HG03432 (cell line): Measurements from ENCODE around the gene USP21.

Experiments
- ATAC-seq: cut with Tn5 transposase; IDR thresholded peaks from one replicate; pipeline ENCODE4 v1.9.1; 2021; ENCODE audit warnings: mild to moderate bottlenecking, moderate library complexity; ENCODE audit not compliant: unreplicated experiment

Gene USP21

DNA sequence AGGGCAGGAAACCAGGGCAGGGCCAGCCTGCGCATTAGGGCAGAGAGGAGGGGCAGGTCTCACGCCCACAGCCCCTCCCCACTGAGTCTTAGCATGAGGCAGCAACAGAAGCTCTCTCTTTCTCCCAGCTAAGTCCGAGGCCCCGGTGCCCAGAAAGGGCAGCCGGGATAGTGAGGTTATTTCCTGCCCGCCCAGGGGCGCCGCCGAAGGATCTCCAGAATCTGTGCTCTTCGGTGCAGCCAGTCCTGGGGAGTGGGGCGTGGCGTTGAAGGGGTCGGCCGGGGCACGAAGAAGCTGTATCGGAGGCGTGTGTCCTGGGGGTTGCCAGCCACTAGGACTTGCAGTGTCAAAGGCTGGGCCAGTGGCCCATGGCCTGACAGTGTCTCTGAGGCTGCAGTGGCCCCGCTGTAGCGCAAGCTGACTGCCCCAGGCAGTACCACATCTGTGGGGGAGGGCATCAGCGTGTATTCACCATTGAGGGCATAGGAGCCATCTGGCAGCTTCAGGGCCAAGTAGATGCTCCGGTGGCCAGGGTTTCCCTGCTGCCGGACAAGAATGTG is 31.7 kb downstream of the USP21 start:
- ATAC-seq: no peak

DNA sequence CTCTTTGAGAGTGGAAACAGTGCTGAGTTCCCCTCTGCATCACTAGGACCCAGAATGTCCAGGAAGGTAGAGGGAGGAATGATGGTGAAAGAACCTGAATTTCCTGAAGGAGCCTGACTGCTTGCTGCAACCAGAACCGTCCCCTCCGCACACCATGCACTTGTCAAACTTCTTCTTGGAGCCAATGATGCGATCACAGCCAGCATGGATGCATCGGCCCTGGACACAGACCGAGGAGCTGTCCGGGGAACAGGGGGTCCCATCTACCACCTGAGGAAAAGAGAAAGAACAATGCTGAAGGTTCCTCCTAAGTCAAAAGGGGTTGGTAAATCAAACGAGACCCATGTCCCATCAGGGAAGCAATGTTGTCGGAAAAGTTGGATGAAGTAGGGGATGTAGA is 32.7 kb downstream of the USP21 start:
- no peak for ATAC-seq

DNA sequence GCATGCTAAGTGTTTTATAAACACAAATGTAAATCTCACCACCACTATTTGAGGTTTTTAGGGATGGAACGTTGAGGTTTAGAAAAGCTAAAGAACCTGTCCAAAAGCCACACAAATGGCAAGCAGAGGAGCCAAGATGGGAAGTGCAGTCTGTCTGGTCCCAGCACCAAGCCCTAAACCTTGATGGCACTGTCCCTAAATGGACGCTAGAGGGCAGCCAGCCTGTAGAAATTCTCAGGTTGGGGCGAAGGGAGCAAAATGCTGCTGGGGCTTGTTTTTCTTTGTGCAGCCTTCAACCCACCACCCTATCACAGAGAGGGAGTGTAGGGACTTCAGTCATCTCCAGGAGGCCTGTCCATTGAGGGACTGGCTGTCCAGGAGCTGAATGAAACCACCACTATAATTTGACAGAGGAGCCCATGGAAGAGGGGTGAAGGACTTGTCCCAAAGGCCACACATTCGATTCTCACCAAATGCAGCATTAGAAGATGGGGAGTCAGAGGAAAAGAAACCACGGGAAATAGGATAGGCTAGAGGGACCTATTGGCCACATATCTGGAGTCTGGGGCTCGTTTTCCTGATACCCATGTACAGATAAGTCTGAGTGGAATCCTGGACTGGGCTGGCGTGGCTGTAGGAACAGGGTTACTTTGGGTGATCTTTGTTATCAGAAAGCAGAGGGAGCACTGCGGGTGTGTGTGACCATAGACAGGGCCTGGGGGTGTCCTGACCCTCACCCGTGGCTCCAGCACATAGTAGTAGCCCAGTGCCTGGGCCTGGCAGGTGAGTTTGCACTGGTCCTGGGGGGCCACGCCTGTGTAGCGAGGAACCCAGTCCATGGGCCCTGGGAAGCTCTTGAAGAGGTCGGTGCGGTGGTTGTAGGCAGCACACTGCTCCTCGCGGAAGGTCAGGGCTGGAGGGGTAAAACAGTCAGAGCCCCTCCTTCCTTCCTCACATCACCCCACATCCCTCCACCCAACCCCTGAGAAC is 33.5 kb downstream of the USP21 start:
- peak; percentile 68 for ATAC-seq

DNA sequence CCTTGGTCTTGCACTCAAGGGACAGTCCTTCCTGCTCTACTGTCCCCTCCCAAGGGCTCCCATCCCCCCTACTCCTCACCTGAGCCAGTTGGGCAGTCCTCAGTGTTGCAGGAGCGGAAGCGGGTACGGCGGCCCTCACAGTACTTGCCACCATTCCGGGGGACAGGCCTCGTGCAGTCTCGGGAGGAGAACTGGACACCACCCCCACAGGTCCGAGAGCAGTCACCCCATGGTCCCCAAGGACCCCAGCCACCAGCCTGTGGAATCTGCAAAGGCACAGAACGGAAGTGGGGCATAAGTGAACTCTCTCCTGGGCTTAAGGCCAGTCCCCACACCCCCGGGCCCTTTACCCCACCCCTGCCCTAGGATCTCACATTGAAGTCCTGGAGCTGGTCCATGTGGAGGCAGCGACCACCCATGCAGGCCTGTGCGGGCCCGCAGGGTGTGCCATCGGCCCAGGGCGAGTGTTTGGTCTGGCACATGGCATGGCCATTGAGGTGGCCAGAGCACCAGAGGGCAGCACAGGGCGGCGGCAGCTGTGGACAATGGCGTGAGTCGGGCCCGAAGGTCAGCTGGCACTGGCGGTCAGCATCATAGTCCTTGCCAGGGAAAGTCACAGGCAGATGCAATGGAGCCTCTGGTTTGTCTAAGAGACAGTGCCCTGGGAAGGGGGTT is 34.4 kb downstream of the USP21 start:
- ATAC-seq: no peak

GRCh38 chr1:161195171-161195570 is 35.9 kb downstream of the USP21 start:
- ATAC-seq: peak; percentile 61

DNA sequence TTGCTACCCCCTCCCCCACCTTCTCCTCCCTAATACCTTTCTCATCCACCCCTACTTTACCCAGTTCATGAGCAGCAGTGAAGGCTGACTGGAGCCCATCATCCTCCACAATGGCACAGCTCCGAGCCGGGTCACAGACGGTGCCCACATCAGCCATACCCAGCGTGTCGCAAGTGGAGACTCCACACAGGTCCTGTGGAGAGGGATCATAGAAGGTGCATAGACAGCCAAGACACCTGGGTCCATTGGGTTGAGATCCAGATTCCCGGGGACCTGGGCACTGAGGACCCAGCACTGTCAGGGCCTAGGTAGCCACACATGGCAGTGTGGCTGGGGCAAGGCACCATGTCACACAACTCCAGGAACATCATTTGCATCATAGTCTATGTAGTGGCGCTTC is 36.8 kb downstream of the USP21 start:
- ATAC-seq: no peak

GRCh38 chr1:161196521-161197451 is 37.5 kb downstream of the USP21 start:
- no peak for ATAC-seq

- ATAC-seq: no peak
Observed at GRCh38 chr1:161197560-161198193, 38.4 kb downstream of the USP21 start.

- no peak for ATAC-seq
Observed at GRCh38 chr1:161198194-161198896, 39.0 kb downstream of the USP21 start.

DNA sequence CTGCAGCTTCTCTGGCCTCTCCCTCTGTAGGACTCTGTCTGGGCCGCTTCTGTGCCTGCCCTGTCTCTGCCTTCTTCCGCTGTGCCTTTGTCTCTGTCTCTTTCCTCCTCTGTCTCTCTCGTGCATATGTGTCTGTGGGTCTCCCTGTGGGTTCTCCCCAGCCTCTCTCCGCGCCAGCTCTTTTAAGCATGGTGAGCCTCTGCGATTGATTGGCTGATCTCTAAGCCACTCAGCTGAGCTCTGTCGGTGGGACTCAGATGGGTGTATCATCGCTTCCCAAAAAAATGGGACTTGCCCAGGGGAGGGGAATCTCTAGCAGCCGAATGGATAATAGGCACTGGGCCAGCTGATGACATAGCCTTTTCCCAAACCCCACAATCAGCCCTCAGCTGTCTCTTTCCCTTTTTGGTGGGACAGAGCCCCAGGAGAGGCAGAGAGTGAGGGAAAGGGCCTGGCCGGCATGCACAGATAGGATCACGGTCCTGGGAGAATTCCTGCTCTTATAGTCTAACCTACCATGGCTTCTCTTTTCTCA is 39.7 kb downstream of the USP21 start, which contains the start of gene ADAMTS4:
Gene ADAMTS4 (minus strand): TSS at position 158 of the 535 bp plus-strand sequence. CDS start 427 bp downstream, outside the sequence.
- ATAC-seq: no peak

GRCh38 chr1:161199506-161200139 is 40.3 kb downstream of the USP21 start:
- ATAC-seq: no peak

DNA sequence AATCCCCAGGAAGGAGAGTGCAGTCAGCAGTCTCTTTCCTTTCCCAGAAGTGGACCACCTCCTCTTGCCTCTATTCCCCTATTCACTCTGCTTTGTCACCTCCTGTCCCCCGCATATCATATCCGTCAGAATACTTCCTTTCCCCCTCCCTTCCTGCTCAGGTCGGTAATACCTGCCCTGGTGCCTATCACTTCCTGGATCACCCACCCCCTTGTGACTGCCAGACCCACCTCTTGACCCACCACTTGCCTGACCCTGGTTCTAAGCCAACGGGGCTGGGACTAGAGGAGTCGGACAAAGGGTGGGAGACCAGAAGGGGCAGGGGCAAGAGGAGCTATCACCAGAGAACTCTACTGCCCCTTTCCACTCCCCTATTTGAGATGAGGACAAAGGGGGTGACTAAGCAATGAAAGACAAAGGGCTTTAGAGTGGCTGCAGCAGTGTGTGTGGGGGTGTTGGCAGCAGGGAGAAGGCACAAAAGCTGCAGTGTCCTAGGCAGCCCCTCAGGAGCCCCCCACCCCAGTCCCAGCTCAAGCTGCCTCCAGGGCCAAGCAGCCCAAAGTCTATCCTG is 41.2 kb downstream of the USP21 start:
- ATAC-seq: no peak

GRCh38 chr1:161200992-161201835 is 41.9 kb downstream of the USP21 start:
- no peak for ATAC-seq

GRCh38 chr1:161201836-161202712 is 42.8 kb downstream of the USP21 start, which contains the start of gene NDUFS2:
TSS of gene NDUFS2 (plus strand) at chr1:161202367. CDS start at chr1:161202386, 19 bp downstream.
- ATAC-seq: peak; percentile 95

GRCh38 chr1:161206411-161207140 is 47.3 kb downstream of the USP21 start:
- ATAC-seq: no peak

DNA sequence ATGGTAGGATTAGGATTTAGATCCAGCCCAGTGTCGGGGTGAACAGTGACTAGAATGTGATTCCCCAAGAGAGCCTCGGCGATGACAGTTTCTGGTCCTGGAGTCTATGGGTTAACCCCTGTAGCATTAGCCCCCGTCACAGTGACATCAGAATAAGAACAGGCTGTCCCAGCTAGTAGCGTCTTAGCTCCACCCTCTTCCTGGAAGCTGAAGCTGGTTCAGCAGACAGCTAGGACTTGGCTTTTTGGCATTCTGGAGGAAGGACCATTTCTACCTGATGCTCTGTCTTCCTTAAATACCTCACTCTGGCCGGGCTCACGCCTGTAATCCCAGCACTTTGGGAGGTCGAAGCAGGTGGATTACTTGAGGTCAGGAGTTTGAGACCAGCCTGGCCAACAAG is 47.9 kb downstream of the USP21 start:
- ATAC-seq: no peak
